NOMO-1 (cell line): Measurements from ENCODE around the gene PCNT.
"Not testable (repeated sequence)": the region's sequence is repeated elsewhere in the genome, so short reads cannot be mapped to it uniquely, and the experiment has no call there.

Experiments
- DNase-seq, 2 experiments: peaks; one replicate each; lab custom pipeline; 2025; ENCODE audit not compliant: unreplicated experiment in 2 of 2; lab: John Stamatoyannopoulos, UW

Gene PCNT

GRCh38 chr21:46399129-46399528, 75.2 kb downstream of the PCNT start:
- DNase-seq, result no peak

DNA sequence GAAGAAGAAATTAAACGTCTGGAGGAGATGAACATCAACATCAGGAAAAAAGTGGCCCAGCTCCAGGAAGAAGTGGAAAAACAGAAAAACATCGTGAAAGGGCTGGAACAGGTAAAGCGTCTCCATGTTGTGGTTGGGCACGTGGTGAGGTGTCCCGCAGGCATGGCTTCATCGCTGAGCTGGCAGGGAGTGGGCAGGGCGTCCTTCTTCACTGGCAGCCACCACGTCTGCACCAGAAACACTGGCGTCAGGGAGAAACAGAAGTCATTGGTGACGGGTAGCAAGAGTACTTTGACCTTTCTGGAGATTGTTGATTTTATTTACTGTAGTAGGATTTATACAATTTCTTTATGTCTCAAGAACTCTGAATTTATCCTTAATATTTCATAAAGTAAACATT, 75.7 kb downstream of the PCNT start:
- DNase-seq, result no peak

DNA sequence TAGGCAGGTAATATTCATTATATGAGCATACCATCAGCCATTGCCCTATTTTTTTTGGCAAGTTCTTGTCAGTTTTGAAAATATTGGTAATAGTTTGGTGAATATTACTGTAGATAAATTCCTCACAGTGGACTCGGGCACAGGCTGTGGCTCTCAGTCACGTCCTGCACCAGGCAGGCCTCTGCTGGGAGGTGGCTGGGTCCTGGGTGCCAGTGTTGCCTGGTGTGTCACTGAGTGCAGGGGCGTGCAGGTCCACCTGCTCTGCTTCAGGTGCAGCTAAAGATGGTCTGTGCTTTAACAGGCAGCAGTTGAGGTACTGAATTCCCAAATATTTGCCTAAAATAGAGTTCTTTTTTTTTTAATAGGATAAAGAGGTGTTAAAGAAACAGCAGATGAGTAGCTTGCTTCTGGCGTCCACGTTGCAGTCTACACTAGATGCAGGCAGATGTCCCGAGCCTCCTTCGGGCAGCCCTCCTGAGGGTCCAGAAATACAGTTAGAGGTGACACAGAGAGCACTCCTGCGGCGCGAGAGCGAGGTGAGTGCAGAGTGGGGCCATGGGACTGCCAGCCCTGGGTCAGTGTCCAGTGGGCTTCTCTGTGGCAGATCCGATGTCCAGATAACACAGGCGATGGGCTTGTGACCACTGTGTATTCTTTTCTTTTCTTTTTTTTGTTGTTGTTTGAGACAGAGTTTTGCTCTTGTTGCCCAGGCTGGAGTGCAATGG, 77.4 kb downstream of the PCNT start:
- no peak for DNase-seq

GRCh38 chr21:46402421-46402820, 78.5 kb downstream of the PCNT start:
- no peak for DNase-seq

DNA sequence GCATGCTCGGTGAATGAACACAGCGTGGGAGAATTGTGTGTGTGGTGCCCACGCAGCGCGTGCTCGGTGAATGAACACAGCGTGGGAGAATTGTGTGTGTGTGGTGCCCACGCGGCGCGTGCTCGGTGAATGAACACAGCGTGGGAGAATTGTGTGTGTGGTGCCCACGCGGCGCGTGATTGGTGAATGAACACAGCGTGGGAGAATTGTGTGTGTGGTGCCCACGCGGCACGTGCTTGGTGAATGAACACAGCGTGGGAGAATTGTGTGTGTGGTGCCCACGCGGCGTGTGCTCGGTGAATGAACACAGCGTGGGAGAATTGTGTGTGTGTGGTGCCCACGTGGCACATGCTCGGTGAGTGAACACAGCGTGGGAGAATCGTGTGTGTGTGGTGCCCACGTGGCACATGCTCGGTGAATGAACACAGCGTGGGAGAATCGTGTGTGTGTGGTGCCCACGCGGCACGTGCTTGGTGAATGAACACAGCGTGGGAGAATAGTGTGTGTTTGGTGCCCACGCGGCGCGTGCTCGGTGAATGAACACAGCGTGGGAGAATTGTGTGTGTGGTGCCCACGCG, 79.4 kb downstream of the PCNT start:
- DNase-seq, result not testable (repeated sequence)

DNA sequence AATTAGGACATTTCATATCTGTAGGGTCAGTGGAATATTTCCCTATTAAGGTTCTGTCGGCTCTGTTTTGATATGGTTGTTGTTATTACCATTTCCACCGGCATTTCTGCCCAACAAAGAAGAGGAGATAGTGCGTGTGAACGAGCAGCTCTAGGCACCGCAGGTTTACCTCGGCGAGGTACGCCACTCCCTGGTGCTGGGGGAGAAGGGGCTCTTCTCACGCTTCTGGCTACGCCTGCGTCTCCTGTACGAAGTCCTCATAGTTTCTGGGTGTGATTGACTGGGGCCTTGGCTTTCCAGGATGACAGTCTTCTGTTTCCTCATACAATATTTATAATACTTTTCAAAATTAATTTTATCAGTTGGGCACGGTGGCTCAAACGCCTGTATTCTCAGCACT, 80.3 kb downstream of the PCNT start:
- no peak for DNase-seq

GRCh38 chr21:46406001-46406400, 82.0 kb downstream of the PCNT start:
- DNase-seq, result no peak

DNA sequence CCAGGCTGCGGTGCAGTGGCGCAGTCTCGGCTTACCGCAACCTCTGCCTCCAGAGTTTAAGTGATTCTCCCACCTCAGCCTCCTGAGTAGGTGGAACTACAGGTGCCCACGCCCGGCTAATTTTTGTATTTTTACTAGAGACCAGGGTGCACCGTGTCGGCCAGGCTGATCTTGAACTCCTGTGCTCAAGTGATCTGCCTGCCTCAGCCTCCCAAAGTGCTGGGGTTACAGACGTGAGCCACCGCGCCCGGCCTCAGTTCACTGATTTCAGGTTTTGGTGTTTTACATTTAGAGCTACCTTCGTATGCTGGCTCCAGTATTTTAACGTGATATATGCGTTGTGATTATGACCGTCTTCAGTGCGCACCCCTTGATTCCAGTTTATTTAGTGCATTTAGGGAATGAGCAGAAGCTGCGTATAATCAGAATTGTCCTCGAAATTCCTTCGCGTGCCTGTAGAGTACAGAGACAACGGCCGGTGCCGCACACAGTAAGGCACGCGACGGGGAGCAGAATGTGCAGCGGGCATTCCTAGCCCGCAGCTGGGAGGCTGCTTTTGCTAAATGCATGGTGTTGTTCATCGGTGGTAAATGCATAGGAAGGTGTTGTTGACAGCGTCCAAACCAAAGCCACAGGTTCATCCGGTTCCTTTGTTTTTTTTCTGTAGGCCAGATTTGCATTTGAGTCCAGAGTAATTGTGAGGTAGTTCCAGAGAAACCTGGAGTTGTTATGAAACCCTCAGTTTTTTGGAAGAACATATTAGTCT, 85.9 kb downstream of the PCNT start:
- no peak for DNase-seq

GRCh38 chr21:46410516-46410915, 86.6 kb downstream of the PCNT start:
- no peak for DNase-seq

DNA sequence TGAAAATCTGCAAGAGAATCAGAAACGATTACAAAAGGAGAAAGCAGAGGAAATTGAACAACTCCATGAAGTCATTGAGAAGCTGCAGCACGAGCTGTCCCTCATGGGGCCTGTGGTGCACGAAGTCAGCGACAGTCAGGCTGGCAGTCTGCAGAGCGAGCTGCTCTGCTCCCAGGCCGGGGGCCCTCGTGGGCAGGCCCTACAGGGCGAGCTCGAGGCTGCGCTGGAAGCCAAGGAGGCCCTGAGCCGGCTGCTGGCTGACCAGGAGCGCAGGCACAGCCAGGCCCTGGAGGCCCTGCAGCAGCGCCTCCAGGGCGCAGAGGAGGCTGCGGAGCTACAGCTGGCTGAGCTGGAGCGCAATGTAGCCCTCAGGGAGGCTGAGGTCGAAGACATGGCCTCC, 87.3 kb downstream of the PCNT start:
- DNase-seq, result no peak

GRCh38 chr21:46411691-46412090, 87.7 kb downstream of the PCNT start:
- DNase-seq, result no peak

DNA sequence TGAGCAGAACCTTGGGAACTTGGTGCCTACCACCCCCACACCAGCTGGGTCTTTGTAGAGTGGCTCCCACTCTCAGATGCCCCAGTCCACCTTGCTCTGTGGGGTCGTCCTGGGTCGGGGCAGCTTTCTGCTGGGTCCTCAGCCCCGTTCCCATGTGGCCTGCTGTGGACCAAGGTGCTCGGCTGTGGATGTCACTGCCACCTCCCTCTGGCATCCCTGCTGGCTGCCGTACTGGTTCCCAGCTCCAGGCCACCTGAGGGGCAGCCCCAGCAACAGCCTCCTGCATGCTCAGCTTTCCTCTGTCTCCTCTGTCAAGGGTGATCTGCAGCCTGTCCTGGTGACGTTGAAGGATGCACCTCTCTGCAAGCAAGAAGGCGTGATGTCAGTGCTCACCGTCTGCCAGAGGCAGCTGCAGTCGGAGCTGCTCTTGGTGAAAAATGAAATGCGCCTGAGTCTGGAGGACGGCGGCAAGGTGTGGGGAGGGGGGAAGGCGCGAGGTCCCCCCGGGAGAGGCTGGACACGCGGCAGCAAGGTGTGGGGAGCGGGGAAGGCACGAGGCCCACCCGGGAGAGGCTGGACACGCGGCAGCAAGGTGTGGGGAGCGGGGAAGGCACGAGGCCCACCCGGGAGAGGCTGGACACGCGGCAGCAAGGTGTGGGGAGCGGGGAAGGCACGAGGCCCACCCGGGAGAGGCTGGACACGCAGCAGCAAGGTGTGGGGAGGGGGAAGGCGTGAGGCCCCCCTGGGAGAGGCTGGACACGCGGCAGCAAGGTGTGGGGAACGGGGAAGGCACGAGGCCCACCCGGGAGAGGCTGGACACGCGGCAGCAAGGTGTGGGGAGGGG, 88.8 kb downstream of the PCNT start:
- no peak for DNase-seq

- DNase-seq, result no peak
These were observed 89.4 kb downstream of the PCNT start for GRCh38 chr21:46413365-46413696.

DNA sequence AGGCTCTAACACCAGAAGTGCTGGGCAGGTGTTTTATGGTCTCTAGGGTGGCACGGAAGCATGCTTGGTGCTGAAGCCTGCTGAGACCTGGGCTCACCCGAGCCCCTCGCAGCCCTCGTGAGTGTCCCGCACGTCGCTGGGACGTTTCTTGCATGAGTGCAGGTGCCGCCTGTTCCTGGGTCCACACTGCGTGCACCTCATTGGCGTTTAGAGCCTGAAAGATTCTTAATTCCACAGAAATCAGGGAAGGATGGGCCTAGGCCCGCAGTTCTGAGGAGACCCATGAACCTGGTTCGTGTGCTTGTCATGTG, 91.0 kb downstream of the PCNT start:
- no peak for DNase-seq

- DNase-seq, result no peak
These were observed 92.6 kb downstream of the PCNT start for GRCh38 chr21:46416551-46416950.

DNA sequence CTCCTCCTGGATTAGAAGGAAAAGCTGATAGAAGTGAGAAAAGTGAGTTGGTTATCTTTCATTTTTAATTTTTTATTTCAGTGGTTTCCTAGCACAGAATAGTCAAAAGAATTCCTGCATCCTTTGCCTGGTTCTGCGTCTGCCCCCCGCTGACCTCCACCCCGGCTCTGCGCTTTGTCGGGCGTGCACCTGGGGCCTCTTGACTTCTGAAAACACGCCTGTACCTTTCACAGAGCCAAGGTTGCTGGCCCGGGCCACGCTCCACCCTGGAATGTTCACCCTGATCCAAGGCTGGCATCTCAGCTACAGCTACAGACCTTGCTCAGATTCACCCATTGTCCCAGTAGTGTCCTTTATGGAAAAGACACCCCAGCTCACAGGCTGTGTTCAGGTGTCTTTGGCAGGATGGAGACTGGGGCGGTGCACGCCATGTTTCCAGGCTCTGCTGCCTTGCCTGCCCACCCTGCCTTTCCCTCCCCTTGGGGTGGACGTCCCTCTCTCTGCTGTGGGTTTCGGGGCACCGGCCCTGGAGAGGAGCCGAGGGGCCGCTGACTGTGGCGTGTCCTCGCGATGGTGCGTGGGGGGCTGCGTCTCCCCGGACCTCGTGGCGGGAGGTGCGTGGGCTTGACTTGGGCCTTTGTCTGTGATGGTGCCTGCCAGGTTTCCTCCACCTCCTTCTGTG, 94.5 kb downstream of the PCNT start:
- DNase-seq, result no peak

GRCh38 chr21:46420241-46421190, 96.6 kb downstream of the PCNT start:
- no peak for DNase-seq

DNA sequence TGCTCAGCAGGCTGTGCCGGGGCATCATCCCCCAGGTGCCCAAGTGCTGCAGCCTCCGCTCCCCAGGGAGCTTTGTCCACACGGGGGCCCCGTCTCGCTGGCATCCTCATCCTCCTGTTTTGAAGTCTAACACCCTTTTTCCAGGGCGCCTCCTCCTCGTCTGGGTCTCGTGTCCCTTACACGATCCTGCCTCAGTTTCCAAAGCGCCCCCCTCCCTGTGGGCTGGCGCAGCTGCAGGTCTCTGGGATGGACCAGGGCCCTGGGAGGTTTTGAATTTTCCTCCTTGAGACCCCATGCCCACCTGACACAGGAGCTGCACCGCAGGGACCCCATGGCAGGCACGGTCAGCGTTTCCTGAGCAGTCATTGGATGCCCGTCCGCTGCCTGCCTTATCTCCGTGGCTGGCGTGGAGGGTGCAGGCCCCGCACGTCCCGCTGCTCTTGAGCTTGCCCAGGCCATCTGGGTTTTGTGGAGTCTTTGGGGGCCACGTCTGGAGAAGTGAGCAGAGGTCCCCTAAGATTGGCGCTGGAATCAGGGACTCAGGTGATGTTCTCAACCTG, 97.3 kb downstream of the PCNT start:
- DNase-seq, result no peak

DNA sequence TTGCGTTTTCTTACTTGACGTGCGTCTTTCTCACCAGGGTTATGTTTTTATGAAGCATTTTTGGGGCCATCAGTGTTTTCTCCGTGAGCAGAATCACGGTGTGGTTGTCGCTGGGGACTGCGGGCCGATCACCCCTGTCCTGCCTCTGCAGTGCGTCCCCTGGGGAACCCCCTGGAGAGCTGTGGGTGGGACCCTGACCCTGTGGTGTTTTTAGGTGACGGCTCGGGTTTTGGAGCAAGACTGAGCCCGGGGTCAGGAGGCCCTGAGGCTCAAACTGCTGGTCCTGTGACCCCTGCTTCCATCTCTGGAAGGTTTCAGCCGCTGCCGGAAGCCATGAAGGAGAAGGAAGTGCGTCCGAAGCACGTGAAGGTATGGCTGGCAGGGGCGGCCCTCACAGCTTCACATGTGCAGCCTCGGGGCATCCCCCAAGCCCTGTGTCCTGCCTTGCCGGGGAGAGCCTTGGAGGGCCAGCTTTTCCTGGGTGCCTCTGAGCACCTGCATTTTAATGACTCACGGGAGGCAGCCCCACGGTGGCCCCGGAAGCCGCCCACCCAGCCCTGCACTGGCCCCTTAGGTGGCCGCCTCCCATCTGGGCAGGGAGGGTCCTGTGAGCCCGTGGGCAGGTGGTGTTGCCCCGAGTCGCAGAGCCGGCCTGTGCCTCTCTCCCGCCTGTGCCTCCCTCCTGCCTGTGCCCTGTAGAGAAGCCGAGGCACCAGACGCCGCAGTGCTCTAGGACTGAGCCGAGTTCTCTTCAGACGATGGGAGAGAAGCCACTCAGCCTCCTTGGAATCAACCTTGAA, 98.0 kb downstream of the PCNT start:
- no peak for DNase-seq
